Left lung (tissue), 10 donors: Measurements from ENCODE around the gene USB1. TPM values are rescaled to one million over a fixed set of nuclear protein-coding genes. Genes with fewer than 3 reads are reported as not detected.

ENCODE experiments used
- ATAC-seq: fragments of 200-7000 bp; cut with Tn5 transposase; one replicate; pipeline ENCODE4 v1.9.1; 2020; ENCODE audit warnings: moderate library complexity
- DNase-seq, 4 donors: peaks; one replicate each; pipeline ENCODE4 v3.0.0-alpha.2; 2013 to 2020
- H3K27ac ChIP-seq, 2 donors: fragments of 200-600 bp; sonication (generic) in 1 of 2; one replicate each; pipeline versions ENCODE4 v1.5.0 to v1.8.0; 2020 to 2021
- H3K27me3 ChIP-seq, 2 donors: fragments of 200-600 bp; sonication (generic) in 1 of 2; one replicate each; pipeline versions ENCODE4 v1.5.0 to v1.8.0; 2020 to 2021
- H3K36me3 ChIP-seq, 2 donors: fragments of 200-600 bp; sonication (generic) in 1 of 2; one replicate each; pipeline versions ENCODE4 v1.5.0 to v1.8.0; 2020 to 2021
- H3K4me1 ChIP-seq, 2 donors: fragments of 200-600 bp; one replicate each; pipeline ENCODE4 v1.8.0; 2021
- H3K4me3 ChIP-seq, 2 donors: fragments of 200-600 bp; sonication (generic) in 1 of 2; one replicate each; pipeline versions ENCODE4 v1.5.0 to v1.8.0; 2020 to 2021; ENCODE audit warnings: mild to moderate bottlenecking in 1 of 2
- H3K9me3 ChIP-seq, 2 donors: fragments of 200-600 bp; sonication (generic) in 1 of 2; one replicate each; pipeline versions ENCODE4 v1.5.0 to v1.8.0; 2020 to 2021
- CTCF ChIP-seq, 2 donors: fragments of 200-600 bp; sonication (generic) in 1 of 2; IDR thresholded peaks; one replicate each; pipeline versions ENCODE4 v1.5.0 to v1.8.0; 2021; ENCODE audit warnings: antibody characterized with exemption in 2 of 2
- intact Hi-C, 2 donors: fragments of 100-400 bp; cut with DNase I; formaldehyde crosslinking; loops; one replicate each; pipeline versions ENCODE4 v1.11.2 to v1.14.2; 2022
- polyA plus RNA-seq, 6 donors: library from polyadenylated mRNA; unstranded; fragments of 120-200 nt; gene quantifications; one replicate each; pipeline ENCODE4 v1.2.1, GENCODE V29; 2013; ENCODE audit not compliant: insufficient read length in 6 of 6
- total RNA-seq, 2 donors: library from RNA; stranded (reverse); fragmentation: NEBNext Ultra II Directional; extraction: Animal tissue kit (Norgen Biotek cat#: 25700); gene quantifications; one replicate each; pipeline ENCODE4 v1.2.1, GENCODE V29; 2021
- donor health status: DM: no; HTN: yes; CAD: no.
- donor health status: DM: no; HTN: no; CAD: no.

Gene USB1
- total and polyA plus RNA-seq, 8 donors, result 21.5 to 50.9 (median 25.2) TPM

DNA sequence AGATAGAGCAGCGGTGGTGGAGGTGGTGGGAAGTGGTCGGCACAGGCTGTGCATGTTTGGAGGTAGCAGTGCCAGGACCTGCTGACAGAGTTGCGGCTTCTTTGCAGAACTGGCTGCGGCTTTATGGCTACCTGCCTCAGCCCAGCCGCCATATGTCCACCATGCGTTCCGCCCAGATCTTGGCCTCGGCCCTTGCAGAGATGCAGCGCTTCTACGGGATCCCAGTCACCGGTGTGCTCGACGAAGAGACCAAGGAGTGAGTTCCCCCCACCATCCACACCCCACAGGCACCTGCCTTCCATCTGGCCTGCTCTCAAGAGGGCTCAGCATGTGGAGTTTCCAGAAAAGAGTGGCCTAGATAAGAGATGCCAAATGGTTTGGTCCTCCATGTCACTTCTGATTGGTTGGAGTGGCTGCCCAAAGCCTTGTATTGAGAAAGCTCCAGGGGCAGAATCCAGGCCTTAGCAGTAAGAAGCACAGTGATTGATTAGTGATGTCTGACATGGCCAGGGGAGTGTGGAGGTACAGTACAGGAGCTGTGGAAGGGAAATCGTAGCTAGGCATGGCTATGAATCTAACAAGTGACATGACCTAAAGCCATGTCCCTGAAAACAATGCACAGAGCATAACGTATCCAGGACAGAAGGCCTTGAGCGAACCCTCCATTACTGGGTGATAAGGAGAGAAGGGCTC, 36.3 kb downstream of the USB1 start:
- Histone ChIP-seq H3K27ac (no peak overlapping the region), H3K4me3 (no peak overlapping the region), H3K9me3 (no peaks in the 10 kb centered on the region), H3K36me3 (peaks cover 0 to 35% of the 10 kb centered on the region in 2 donors), H3K4me1 (peaks cover 8% of the 10 kb centered on the region in 2 donors), H3K27me3 (no peaks in the 10 kb centered on the region)
- intact Hi-C loops, result no loop called here
- ATAC-seq (no peak), DNase-seq (no peak)
- TF ChIP-seq CTCF (IDR thresholded peaks at IDR 0.05), result no peak

- Histone ChIP-seq H3K27me3 (no peaks in the 10 kb centered on the region), H3K27ac (no peak overlapping the region), H3K4me3 (no peak overlapping the region), H3K36me3 (peaks cover 0 to 43% of the 10 kb centered on the region in 2 donors), H3K9me3 (no peaks in the 10 kb centered on the region), H3K4me1 (peaks cover under 1 to 1% of the 10 kb centered on the region in 2 donors)
- TF ChIP-seq CTCF (IDR thresholded peaks at IDR 0.05), result no peak
- peak in 1 of 4 donors; percentile 72 for DNase-seq
- intact Hi-C loops, result no loop called here
- ATAC-seq, result no peak
Observed at GRCh38 chr16:58038219-58038641, 37.0 kb downstream of the USB1 start.

- H3K27ac ChIP-seq, result no peak overlapping the region
- DNase-seq (peak in 1 of 4 donors; percentile 69), ATAC-seq (no peak)
- no peaks in the 10 kb centered on the region for H3K9me3 ChIP-seq
- TF ChIP-seq CTCF (IDR thresholded peaks at IDR 0.05), result no peak
- no peak overlapping the region for H3K4me3 ChIP-seq
- intact Hi-C loops, result no loop called here
- H3K4me1 ChIP-seq, result no peaks in the 10 kb centered on the region
- no peaks in the 10 kb centered on the region for H3K27me3 ChIP-seq
- peaks cover 0 to 54% of the 10 kb centered on the region in 2 donors for H3K36me3 ChIP-seq
Observed at GRCh38 chr16:58039829-58040495, 38.8 kb downstream of the USB1 start.

GRCh38 chr16:58040496-58040846, 39.3 kb downstream of the USB1 start:
- peaks cover 0 to 54% of the 10 kb centered on the region in 2 donors for H3K36me3 ChIP-seq
- H3K27me3 ChIP-seq, result no peaks in the 10 kb centered on the region
- H3K4me1 ChIP-seq, result no peaks in the 10 kb centered on the region
- H3K9me3 ChIP-seq, result no peaks in the 10 kb centered on the region
- DNase-seq, result peak in 1 of 4 donors; percentile 31
- no peak for ATAC-seq
- no peak for TF ChIP-seq CTCF (IDR thresholded peaks at IDR 0.05)
- intact Hi-C loops, result no loop called here
- no peak overlapping the region for H3K27ac ChIP-seq
- H3K4me3 ChIP-seq, result no peak overlapping the region

GRCh38 chr16:58040945-58041627, 39.9 kb downstream of the USB1 start:
- no peaks in the 10 kb centered on the region for H3K9me3 ChIP-seq
- no peaks in the 10 kb centered on the region for H3K27me3 ChIP-seq
- H3K27ac ChIP-seq, result no peak overlapping the region
- TF ChIP-seq CTCF (IDR thresholded peaks at IDR 0.05), result no peak
- intact Hi-C loops, result no loop called here
- no peak for ATAC-seq
- H3K4me3 ChIP-seq, result no peak overlapping the region
- DNase-seq, result peak in 1 of 4 donors; percentile 67
- H3K4me1 ChIP-seq, result no peaks in the 10 kb centered on the region
- H3K36me3 ChIP-seq, result peaks cover 0 to 54% of the 10 kb centered on the region in 2 donors
